GM21737 (cell line): ENCODE results near the gene C5orf47.

Source experiments
- ATAC-seq: cut with Tn5 transposase; IDR thresholded peaks from one replicate; pipeline ENCODE4 v1.9.1; 2021; ENCODE audit warnings: mild to moderate bottlenecking, moderate library complexity; ENCODE audit not compliant: unreplicated experiment

Gene C5orf47

DNA sequence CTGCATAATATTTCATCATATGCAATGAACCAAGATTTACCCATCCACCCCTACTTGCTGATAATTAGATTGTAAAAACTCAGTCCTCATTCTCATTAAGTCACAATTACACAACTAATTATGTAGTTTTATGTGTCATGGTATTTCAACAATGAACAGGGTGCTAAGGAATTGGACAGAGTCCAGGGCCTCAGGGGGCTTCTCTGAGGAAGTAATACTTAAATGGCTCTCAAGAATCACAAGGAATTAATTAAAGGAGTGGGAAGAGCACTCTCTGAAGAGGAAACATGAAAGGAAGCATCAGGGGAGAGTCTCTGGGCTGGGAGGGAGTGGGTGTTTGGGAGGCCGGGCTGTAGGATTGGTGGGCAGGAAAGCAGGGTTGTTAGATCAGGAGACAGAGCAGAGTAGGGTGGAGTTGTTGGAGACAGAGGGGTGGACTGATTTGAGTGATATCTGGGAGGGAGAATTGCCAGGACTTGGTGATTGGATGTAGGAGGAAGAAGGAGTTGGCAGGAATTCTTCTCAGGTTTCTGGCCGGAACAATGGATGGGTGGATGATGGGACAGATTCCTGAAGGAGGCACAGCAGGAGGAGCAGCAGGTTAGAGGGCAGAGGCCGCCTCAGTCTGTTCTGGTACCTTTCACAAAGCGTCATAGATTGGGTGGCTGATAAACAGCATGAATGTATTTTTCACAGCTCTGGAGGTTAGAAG, 33.6 kb downstream of the C5orf47 start:
- ATAC-seq, result no peak

DNA sequence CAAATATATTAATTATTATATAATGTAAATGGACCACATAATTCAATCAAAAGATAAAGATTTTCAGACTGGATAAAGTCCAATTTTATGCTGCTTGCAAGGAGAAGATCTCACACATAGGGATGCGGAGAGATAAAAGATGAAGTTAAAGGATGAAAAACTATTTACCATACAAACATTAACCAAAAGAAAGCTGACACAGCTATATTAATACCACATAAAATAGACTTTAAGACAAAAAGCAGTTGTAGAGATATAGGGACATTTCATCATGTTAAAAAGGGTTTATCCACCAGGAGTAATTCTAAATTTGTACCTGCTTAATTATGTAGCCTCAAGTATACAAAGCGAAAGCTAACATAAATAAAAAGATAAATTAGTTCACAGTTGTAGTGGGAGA, 41.3 kb downstream of the C5orf47 start:
- no peak for ATAC-seq

DNA sequence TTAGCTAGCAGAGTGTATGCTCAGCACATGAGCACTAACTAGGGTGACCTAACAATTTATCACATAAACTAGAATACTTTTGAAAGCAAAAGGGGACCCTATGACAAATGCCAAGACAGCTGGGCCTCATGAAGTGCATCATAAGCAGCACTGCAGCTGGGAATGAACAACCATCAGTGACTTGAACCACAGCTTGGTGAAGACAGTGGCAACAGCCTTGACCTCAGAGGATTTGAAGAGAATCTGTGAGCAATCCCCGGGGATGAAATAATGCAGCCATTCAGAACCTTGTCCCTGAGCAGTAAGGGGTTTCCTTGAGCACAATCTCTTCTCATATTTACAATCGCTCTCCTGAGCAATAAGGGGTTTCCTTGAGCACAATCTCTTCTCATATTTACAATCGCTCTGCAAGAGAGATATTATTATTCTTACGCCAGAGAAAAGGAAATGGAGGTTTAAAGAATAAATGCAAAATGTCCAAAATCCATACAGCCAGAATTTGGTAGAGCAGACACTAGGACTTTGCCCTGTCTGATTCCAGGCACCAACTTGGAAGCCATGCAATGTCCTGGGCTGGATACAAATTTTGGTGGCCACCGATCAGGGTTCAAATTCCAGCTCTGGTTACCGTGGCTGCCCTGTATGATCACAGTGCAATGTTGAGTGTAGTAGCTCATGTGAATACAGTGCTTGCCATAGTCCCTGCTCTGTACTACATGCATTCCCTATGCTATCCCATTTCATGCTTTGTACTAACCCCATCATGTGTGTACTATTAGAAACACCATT, 55.7 kb downstream of the C5orf47 start:
- ATAC-seq, result no peak

DNA sequence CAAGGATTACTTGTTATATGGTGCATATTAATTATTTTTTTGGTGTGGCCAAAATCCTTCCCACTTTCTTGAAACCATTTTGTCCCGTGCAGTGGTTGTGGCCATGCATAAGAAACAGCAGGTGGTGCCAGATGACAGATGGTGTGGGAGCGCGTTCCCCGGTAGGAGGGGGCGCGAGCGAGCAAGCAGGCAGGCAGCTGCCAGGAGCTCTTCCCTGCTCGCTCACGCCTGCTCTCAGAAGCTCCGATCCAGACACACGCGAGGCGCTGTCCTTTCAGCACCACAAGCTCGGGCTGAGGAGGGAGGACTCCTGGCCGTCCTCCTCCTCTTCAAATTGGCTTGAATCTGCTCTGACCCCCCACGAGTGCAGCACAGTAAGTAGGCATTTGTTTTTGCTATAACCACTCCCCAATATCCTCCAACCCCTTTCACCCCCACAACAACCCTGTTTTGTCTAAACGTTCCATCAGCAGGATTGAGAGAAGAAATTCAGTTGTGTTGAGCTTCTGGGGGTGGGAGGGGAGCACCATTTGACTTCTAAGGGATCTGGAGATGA, 56.6 kb downstream of the C5orf47 start, which contains the start of gene NSG2:
Gene NSG2, plus strand, starts transcription at position 237 of the 556 bp plus-strand sequence. CDS start 1,050 bp downstream, outside the sequence.
- peak; percentile 76 for ATAC-seq

DNA sequence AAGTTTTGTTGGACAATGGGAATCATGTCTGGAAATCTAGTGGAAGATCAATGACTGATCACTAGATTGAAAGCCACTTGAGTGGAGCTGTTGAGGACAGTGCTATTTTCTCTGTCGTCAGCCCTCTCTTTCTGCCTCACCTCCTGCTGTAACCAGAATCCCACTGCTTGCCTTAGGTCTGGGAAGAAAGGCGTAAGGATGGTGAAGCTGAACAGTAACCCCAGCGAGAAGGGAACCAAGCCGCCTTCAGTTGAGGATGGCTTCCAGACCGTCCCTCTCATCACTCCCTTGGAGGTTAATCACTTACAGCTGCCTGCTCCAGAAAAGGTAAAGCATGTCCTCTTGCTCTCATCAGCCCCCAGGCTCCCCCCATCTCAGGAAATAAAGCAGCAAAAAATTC, 57.6 kb downstream of the C5orf47 start:
- no peak for ATAC-seq

DNA sequence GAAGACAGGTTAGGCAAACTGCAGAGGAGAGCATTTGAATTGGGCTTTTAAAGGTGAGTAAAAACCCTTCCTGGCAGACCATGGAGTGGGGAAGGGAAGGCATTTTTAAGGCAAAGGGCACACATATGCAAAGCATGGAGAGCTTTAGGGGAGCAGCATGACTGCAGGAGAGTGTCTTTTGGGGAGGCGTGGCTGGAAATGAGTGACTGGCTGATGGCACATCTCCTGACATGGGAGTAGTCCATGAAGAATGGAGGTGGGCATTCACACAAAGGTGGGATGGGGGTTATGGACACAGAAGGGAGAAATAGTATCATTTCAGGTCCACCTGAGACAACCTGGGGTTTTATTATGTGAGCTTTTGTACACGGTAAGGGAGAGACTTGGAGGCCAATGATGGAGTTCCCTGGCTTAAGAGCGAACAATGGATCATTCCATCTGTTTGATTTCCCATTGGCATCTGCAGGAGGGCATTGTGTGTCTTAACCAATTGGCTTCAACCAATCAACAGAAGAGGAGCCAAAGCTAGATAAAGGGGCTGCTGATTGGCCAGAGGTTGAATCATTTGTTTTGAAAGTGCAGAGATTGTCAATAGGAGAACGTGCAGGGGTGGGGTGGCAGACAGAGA, 58.6 kb downstream of the C5orf47 start:
- ATAC-seq, result no peak

DNA sequence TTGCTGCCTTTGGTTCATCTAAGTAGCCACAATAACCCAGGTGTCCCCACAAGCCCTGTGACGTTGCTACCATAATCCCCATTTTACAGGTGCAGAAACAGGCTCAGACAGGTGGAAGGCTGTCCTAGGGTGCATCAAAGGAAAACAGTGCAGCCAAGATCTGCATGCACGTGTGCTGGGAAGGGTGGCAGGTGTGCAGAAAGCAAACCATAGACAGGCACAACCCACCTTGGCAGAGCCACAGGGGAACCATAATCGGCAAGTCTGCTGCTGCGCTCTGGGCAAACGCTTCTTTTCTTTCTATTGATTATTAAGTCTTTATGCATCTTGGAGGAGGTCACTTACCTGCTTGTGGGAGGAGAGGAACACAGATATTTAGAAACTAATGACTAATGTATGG, 63.7 kb downstream of the C5orf47 start:
- no peak for ATAC-seq

DNA sequence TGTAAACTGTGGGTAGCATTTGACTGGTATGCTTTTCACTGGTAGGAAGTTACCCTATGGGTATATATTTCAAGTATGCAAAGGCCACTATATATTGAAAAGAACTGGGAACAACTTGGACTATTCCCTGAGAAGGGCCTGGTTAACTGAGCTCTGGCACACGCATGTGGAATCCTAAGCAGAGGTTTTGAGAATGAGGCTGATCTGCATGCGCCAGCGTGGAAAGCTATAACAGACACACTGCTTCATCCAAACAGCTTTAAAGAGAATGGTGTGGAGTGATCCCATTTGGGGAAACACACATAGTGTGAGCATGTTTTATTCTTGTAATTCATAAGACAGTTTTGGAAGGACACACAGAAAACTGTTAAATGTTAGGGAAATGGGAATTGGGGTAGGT, 64.9 kb downstream of the C5orf47 start:
- no peak for ATAC-seq
